Gastroesophageal sphincter (tissue), 3 donors: ENCODE data around the gene USP40.

Experiments
- EP300 ChIP-seq: sonication (generic); formaldehyde crosslinking; IDR thresholded peaks from one replicate; pipeline ENCODE4 v1.6.1; 2017; ENCODE audit warnings: antibody characterized with exemption, mild to moderate bottlenecking
- POLR2A ChIP-seq, 2 donors: fragments of 450-650 bp; IDR thresholded peaks; one replicate each; pipeline ENCODE4 v1.6.1; 2017; ENCODE audit warnings: antibody characterized with exemption in 2 of 2, mild to moderate bottlenecking in 2 of 2, moderate library complexity in 1 of 2
- POLR2AphosphoS5 ChIP-seq: sonication (generic); formaldehyde crosslinking; IDR thresholded peaks from one replicate; pipeline ENCODE4 v1.6.1; 2017; ENCODE audit warnings: antibody characterized with exemption
- TF ChIP-seq, protein P1 (sequence below), 4 experiments: fragments of 200-600 bp in 2 of 4; fragments of 450-650 bp in 2 of 4; sonication (generic) in 1 of 4; IDR thresholded peaks; one replicate each; pipeline ENCODE4 v1.5.1; 2017 to 2019; ENCODE audit warnings: antibody characterized with exemption in 4 of 4, mild to moderate bottlenecking in 2 of 4, moderate library complexity in 2 of 4

- TF ChIP-seq POLR2A (IDR thresholded peaks at IDR 0.05) (no peak), EP300 (no peak), POLR2AphosphoS5 (no peak)
- TF ChIP-seq, protein P1, sequence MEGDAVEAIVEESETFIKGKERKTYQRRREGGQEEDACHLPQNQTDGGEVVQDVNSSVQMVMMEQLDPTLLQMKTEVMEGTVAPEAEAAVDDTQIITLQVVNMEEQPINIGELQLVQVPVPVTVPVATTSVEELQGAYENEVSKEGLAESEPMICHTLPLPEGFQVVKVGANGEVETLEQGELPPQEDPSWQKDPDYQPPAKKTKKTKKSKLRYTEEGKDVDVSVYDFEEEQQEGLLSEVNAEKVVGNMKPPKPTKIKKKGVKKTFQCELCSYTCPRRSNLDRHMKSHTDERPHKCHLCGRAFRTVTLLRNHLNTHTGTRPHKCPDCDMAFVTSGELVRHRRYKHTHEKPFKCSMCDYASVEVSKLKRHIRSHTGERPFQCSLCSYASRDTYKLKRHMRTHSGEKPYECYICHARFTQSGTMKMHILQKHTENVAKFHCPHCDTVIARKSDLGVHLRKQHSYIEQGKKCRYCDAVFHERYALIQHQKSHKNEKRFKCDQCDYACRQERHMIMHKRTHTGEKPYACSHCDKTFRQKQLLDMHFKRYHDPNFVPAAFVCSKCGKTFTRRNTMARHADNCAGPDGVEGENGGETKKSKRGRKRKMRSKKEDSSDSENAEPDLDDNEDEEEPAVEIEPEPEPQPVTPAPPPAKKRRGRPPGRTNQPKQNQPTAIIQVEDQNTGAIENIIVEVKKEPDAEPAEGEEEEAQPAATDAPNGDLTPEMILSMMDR (IDR thresholded peaks at IDR 0.05): no peak
Measured at GRCh38 chr2:233446606-233447305, 119.8 kb downstream of the USP40 start.
